ENCODE results near the gene ACKR2.

DNA sequence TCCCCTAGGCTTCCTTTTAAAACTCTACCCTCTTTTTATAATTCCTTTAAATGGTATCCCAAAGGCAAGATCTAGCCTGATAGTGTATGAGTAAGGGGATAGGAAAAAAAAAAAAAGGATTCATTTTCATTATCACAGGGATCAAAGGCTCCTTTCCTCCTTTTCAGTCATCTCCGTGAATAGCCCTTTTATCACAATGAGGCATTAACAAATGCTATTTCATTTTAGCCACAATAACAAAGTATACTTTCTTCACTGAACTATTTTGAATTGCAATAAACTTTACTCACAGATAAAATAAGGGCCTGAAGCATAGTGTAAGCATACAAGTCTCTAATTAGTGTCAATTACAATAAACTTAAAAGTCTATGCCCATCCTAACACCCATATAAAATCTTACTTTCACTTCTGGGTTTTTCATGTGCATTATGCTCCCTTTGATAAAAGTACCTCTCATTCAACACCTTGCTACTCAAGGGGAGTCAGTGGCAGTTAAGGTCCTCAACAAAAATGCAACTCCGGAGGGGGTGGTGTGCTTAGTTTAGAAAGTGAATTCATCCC, 13.5 kb upstream of the ACKR2 start:
- TF ChIP-seq POLR2A (IDR thresholded peaks at IDR 0.05) = no peak
- TF ChIP-seq, protein P1, sequence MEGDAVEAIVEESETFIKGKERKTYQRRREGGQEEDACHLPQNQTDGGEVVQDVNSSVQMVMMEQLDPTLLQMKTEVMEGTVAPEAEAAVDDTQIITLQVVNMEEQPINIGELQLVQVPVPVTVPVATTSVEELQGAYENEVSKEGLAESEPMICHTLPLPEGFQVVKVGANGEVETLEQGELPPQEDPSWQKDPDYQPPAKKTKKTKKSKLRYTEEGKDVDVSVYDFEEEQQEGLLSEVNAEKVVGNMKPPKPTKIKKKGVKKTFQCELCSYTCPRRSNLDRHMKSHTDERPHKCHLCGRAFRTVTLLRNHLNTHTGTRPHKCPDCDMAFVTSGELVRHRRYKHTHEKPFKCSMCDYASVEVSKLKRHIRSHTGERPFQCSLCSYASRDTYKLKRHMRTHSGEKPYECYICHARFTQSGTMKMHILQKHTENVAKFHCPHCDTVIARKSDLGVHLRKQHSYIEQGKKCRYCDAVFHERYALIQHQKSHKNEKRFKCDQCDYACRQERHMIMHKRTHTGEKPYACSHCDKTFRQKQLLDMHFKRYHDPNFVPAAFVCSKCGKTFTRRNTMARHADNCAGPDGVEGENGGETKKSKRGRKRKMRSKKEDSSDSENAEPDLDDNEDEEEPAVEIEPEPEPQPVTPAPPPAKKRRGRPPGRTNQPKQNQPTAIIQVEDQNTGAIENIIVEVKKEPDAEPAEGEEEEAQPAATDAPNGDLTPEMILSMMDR (IDR thresholded peaks at IDR 0.05) = no peak
